Motor neuron (in vitro differentiated cells): Measurements from ENCODE around the gene TXNDC15. TPM values are rescaled to one million over a fixed set of nuclear protein-coding genes. Genes with fewer than 3 reads are reported as not detected.

Experiments
- ATAC-seq, 8 experiments: fragments of 200-7000 bp; cut with Tn5 transposase; replicated peaks in 6 of 8; 2 replicates each; pipeline ENCODE4 v1.8.0; 2021; ENCODE audit warnings: mild to moderate bottlenecking in 8 of 8, moderate library complexity in 8 of 8
- H3K27ac ChIP-seq, 2 donors: fragments of 250-450 bp; sonication (Bioruptor Pico); 2 replicates each; pipeline ENCODE4 v1.9.0; 2021; ENCODE audit warnings: antibody characterized with exemption in 2 of 2, mild to moderate bottlenecking in 2 of 2, moderate library complexity in 1 of 2
- H3K4me1 ChIP-seq, 2 donors: fragments of 250-450 bp; sonication (Bioruptor Pico); replicated peaks in 1 of 2; 2 replicates each; pipeline ENCODE4 v1.6.1; 2021; ENCODE audit warnings: antibody characterized with exemption in 2 of 2, mild to moderate bottlenecking in 2 of 2, moderate library complexity in 1 of 2
- H3K4me3 ChIP-seq, 5 donors: fragments of 250-450 bp; sonication (Bioruptor Pico); 2 replicates each; pipeline ENCODE4 v1.9.0; 2021; ENCODE audit warnings: antibody characterized with exemption in 5 of 5, mild to moderate bottlenecking in 5 of 5, moderate library complexity in 4 of 5
- WGBS, 10 experiments: fragments of 450-650 bp; shearing (Covaris generic); methylation state at CpG; one replicate each; pipeline ENCODE4 v1.0.0; 2022; 5-methylcytosine and 5-hydroxymethylcytosine counted together
- in situ Hi-C, 9 experiments: fragments of 400-800 bp; cut with MboI; loops; one replicate each; pipeline ENCODE4 v1.15.0; 2021; ENCODE audit warnings: low sequenced_read_pairs in 9 of 9, low pct_unique_long_range_greater_than_20kb in 2 of 9; ENCODE audit not compliant: unreplicated experiment in 9 of 9
- total RNA-seq, 8 experiments: library from RNA; unstranded; fragments of 300-600 nt; gene quantifications; 2 replicates each; pipeline versions ENCODE4 v1.2.3 to v1.2.4, GENCODE V29; 2022

The TXNDC15 gene
- total RNA-seq, 8 experiments from 2014 or later, result 31.3 to 89.6 (median 35.3) TPM

GRCh38 chr5:134948911-134949310, 74.7 kb downstream of the TXNDC15 start:
- 47 to 97% (median 83%) methylated on average over 2 to 5 of the region's 5 CpGs; no CpG with 5 or more reads in 3 of the 10 experiments for WGBS, 10 experiments
- ATAC-seq, result peak in 2 of 8 experiments; percentile 32 to 42
- no peak overlapping the region for H3K4me3 ChIP-seq
- no peaks in the 10 kb centered on the region for H3K4me1 ChIP-seq
- H3K27ac ChIP-seq, result no peak overlapping the region
- in situ Hi-C loops, result no loop called here

- ATAC-seq, result no peak
- 75 to 100% (median 87%) methylated on average over 1 to 5 of the region's 5 CpGs for WGBS, 10 experiments
- no peak overlapping the region for H3K4me3 ChIP-seq
- no peak overlapping the region for H3K27ac ChIP-seq
- H3K4me1 ChIP-seq, result no peaks in the 10 kb centered on the region
- in situ Hi-C loops, result no loop called here
Measured at GRCh38 chr5:134949316-134949715, 75.1 kb downstream of the TXNDC15 start.

Other genes starting within 250 kb of the TXNDC15 start
- gene SAR1B, start 241.5 kb upstream of the TXNDC15 start, total RNA-seq, result 10 to 100 TPM; 28.2 to 51.8 (median 41.6) TPM
- gene SEC24A, start 225.6 kb upstream of the TXNDC15 start, total RNA-seq, result 10 to 100 TPM; 19.2 to 45.4 (median 26.8) TPM
- 10 to 100 TPM; 23.9 to 89.7 (median 50.5) TPM for gene CAMLG, start 135.8 kb upstream of the TXNDC15 start, total RNA-seq
- 10 to 100 TPM; 24.8 to 80.6 (median 32.6) TPM for gene DDX46, start 115.6 kb upstream of the TXNDC15 start, total RNA-seq
- gene C5orf24, start 28.4 kb upstream of the TXNDC15 start, total RNA-seq, result 100 to 1,000 TPM in 2 of 8 experiments, 10 to 100 TPM in 6; 37.4 to 166 (median 47.4) TPM
- 10 to 100 TPM in 3 of 8 experiments, 1 to 10 TPM in 5; 5.4 to 13.0 (median 7.8) TPM for gene PCBD2, start 30.8 kb downstream of the TXNDC15 start, total RNA-seq
- gene CATSPER3, start 93.5 kb downstream of the TXNDC15 start, total RNA-seq, result under 1 TPM in 7 of 8 experiments, not detected in 1; 0.21 to 0.67 (median 0.32) TPM
- gene PITX1, start 159.9 kb downstream of the TXNDC15 start, total RNA-seq, result 1 to 10 TPM in 3 of 8 experiments, under 1 TPM in 4, not detected in 1; 0.16 to 8.6 (median 0.71) TPM